HepG2 (cell line): Measurements from ENCODE around the gene SOCS7.

Source experiments
- ATF2 ChIP-seq: sonication (generic); formaldehyde crosslinking; IDR thresholded peaks from 2 replicates; pipeline ENCODE4 v1.4.0; 2020; ENCODE audit warnings: missing genetic modification reagents
- PRDM4 ChIP-seq: sonication (generic); formaldehyde crosslinking; IDR thresholded peaks from 2 replicates; pipeline ENCODE4 v1.9.0; 2021; ENCODE audit warnings: missing genetic modification reagents, borderline replicate concordance
- ZNF83 ChIP-seq: sonication (generic); formaldehyde crosslinking; IDR thresholded peaks from 2 replicates; pipeline ENCODE4 v1.4.0; 2020; ENCODE audit warnings: missing genetic modification reagents, mild to moderate bottlenecking, borderline replicate concordance

GRCh38 chr17:38403491-38403890, 51.8 kb downstream of the SOCS7 start:
- no peak for TF ChIP-seq PRDM4
- no peak for TF ChIP-seq ATF2 (CRISPR knock-in tag)
- TF ChIP-seq ZNF83: no peak
